OCI-LY7 (cell line): ENCODE results near the gene PIGL. TPM values are rescaled to one million over a fixed set of nuclear protein-coding genes. Genes with fewer than 3 reads are reported as not detected.

Source experiments
- BruUV-seq: library from RNA; stranded (reverse); fragments of 400-500 nt; replicated peaks from 2 replicates; lab custom pipeline; 2021; lab: Mats Ljungman, UMichigan
- CTCF ChIA-PET: fragments of 300-600 bp; sonication (Branson Sonifier 250); formaldehyde crosslinking; loops from one replicate; lab custom pipeline; 2022; ENCODE audit warnings: antibody characterized with exemption; ENCODE audit not compliant: unreplicated experiment; lab: Charles Lee
- POLR2A ChIA-PET: fragments of 300-600 bp; sonication (Branson Sonifier 250); formaldehyde crosslinking; loops from one replicate; lab custom pipeline; 2022; ENCODE audit warnings: antibody characterized with exemption; lab: Charles Lee
- DNase-seq: peaks from one replicate; pipeline ENCODE4 v3.0.0-alpha.2; 2015; ENCODE audit warnings: low spot score
- H2AFZ ChIP-seq: fragments of 200-600 bp; sonication (generic), shearing (Covaris generic); 2 replicates; pipeline ENCODE4 v1.6.1; 2014; ENCODE audit warnings: mild to moderate bottlenecking, antibody characterized with exemption, low read length, moderate library complexity
- H3K27ac ChIP-seq: fragments of 200-600 bp; sonication (generic); 2 replicates; pipeline ENCODE4 v1.5.1; 2014; ENCODE audit warnings: mixed run types, low read depth, mild to moderate bottlenecking, moderate library complexity, low read length, inconsistent platforms; ENCODE audit not compliant: poor library complexity, severe bottlenecking
- H3K36me3 ChIP-seq: fragments of 200-600 bp; sonication (generic); 2 replicates; pipeline ENCODE4 v1.6.1; 2014; ENCODE audit warnings: mild to moderate bottlenecking, antibody characterized with exemption, low read length, moderate library complexity, mixed read lengths; ENCODE audit not compliant: insufficient read depth
- H3K4me1 ChIP-seq: fragments of 200-600 bp; sonication (generic); 2 replicates; pipeline ENCODE4 v1.5.1; 2014; ENCODE audit warnings: mild to moderate bottlenecking, low read length; ENCODE audit not compliant: insufficient read depth, poor library complexity, severe bottlenecking
- H3K4me2 ChIP-seq: fragments of 200-600 bp; sonication (generic); 2 replicates; pipeline ENCODE4 v1.6.1; 2014; ENCODE audit warnings: mild to moderate bottlenecking, low read length
- H3K4me3 ChIP-seq: fragments of 200-600 bp; sonication (generic); 2 replicates; pipeline ENCODE4 v1.5.1; 2014; ENCODE audit warnings: mild to moderate bottlenecking, low read depth, low read length; ENCODE audit not compliant: poor library complexity, severe bottlenecking
- H3K79me2 ChIP-seq: fragments of 200-600 bp; sonication (generic); 2 replicates; pipeline ENCODE4 v1.6.1; 2016; ENCODE audit warnings: low read depth, mild to moderate bottlenecking, low read length, moderate library complexity, mixed read lengths; ENCODE audit not compliant: insufficient read depth
- H3K9me2 ChIP-seq: fragments of 200-600 bp; sonication (generic); 2 replicates; pipeline ENCODE4 v1.6.1; 2016; ENCODE audit warnings: mild to moderate bottlenecking, low read length, mixed read lengths; ENCODE audit not compliant: insufficient read depth
- H3K9me3 ChIP-seq: fragments of 200-600 bp; sonication (generic); 2 replicates; pipeline ENCODE4 v1.6.1; 2014; ENCODE audit warnings: mild to moderate bottlenecking, mixed run types, low read length, mixed read lengths
- H4K20me1 ChIP-seq: fragments of 200-600 bp; sonication (generic); 2 replicates; pipeline ENCODE4 v1.6.1; 2014; ENCODE audit warnings: mild to moderate bottlenecking, antibody characterized with exemption, low read length, moderate library complexity, mixed read lengths; ENCODE audit not compliant: insufficient read depth
- EZH2phosphoT487 ChIP-seq: fragments of 200-600 bp; sonication (generic); IDR thresholded peaks from 2 replicates; pipeline ENCODE4 v1.6.1; 2018; ENCODE audit warnings: low read depth, borderline replicate concordance, mild to moderate bottlenecking, mixed run types, antibody characterized with exemption, low read length, moderate library complexity, mixed read lengths
- intact Hi-C: fragments of 100-400 bp; cut with micrococcal nuclease; formaldehyde crosslinking; loops from one replicate; pipeline ENCODE4 v1.10.0; 2022; ENCODE audit not compliant: unreplicated experiment
- total RNA-seq, 2 experiments: library from RNA; depleted of rRNA in 1 of 2; stranded (reverse); fragments of >200 nt in 1 of 2; shearing (Covaris generic) in 1 of 2; gene quantifications; 2 replicates each; pipeline ENCODE4 v1.2.3, GENCODE V29; 2014 to 2022
- TF ChIP-seq, protein P1 (sequence below): fragments of 200-600 bp; sonication (generic); conservative IDR thresholded peaks from 2 replicates; pipeline ENCODE4 v1.5.1; 2014; ENCODE audit warnings: mild to moderate bottlenecking, antibody characterized with exemption, low read length, moderate library complexity, mixed read lengths

The PIGL gene
- total RNA-seq, 2 experiments from 2014 or later: 39.4 to 43.6 TPM

DNA sequence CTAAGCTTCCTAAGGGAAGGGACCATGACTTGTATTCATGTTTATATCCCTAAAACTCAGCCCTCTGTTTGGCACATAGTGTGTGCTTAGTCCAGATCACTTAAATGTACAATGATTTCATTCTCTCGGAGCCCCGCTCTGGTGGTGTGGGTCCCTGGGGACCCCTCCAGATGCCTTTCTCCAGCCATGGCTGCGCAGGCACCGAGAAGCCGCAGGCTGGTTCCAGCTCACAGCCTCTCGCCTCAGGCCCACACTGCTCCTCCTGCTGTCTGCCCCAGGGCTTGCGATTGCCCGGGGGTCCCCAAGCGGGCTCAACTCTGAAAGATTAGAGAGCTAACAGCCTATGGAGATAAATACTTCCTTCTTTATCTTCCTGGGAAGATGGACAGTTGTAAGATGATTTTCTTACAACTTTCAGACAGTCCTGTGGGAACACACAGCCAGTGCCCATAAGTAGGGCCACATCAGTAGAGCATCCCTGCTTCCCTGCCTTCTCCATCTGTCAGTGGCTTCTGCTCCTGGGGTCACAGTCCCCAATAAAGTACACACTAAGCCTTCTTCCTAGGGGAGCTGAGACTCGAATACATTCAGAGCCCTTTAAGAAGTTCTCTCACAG, 70.0 kb downstream of the PIGL start:
- POLR2A ChIA-PET: interaction anchor here (0.7 kb wide), 1 partner anchor 9 kb away, joined by 4 read pairs; no protein-coding TSS in a partner anchor
- DNase-seq: peak; percentile 50
- H2AFZ ChIP-seq: peak overlapping the region; percentile 85; the same call in 1 of the 2 replicates
- H3K27ac ChIP-seq: peak overlapping the region; percentile 82
- H3K4me3 ChIP-seq: peak overlapping the region; percentile 51
- H4K20me1 ChIP-seq: no peaks in the 10 kb centered on the region
- no peaks in the 10 kb centered on the region for H3K9me2 ChIP-seq
- TF ChIP-seq, protein P1, sequence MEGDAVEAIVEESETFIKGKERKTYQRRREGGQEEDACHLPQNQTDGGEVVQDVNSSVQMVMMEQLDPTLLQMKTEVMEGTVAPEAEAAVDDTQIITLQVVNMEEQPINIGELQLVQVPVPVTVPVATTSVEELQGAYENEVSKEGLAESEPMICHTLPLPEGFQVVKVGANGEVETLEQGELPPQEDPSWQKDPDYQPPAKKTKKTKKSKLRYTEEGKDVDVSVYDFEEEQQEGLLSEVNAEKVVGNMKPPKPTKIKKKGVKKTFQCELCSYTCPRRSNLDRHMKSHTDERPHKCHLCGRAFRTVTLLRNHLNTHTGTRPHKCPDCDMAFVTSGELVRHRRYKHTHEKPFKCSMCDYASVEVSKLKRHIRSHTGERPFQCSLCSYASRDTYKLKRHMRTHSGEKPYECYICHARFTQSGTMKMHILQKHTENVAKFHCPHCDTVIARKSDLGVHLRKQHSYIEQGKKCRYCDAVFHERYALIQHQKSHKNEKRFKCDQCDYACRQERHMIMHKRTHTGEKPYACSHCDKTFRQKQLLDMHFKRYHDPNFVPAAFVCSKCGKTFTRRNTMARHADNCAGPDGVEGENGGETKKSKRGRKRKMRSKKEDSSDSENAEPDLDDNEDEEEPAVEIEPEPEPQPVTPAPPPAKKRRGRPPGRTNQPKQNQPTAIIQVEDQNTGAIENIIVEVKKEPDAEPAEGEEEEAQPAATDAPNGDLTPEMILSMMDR: peak; percentile 61
- no peak for TF ChIP-seq EZH2phosphoT487
- H3K4me1 ChIP-seq: peaks cover 55% of the 10 kb centered on the region
- BruUV-seq: no TSS peak
- peak overlapping the region; percentile 77 for H3K4me2 ChIP-seq
- H3K79me2 ChIP-seq: no peaks in the 10 kb centered on the region
- no peaks in the 10 kb centered on the region; the same call in 1 of the 2 replicates for H3K36me3 ChIP-seq
- H3K9me3 ChIP-seq: no peaks in the 10 kb centered on the region
- intact Hi-C loops: loop anchor here (2.0 to 5.0 kb wide), 2 partner anchors 66 to 70 kb away; partner anchors contain the start of genes CENPV, NCOR1 and PIGL
- CTCF ChIA-PET: interaction anchor here (1.3 kb wide), 1 partner anchor 64 kb away, joined by 5 read pairs; no protein-coding TSS in a partner anchor

DNA sequence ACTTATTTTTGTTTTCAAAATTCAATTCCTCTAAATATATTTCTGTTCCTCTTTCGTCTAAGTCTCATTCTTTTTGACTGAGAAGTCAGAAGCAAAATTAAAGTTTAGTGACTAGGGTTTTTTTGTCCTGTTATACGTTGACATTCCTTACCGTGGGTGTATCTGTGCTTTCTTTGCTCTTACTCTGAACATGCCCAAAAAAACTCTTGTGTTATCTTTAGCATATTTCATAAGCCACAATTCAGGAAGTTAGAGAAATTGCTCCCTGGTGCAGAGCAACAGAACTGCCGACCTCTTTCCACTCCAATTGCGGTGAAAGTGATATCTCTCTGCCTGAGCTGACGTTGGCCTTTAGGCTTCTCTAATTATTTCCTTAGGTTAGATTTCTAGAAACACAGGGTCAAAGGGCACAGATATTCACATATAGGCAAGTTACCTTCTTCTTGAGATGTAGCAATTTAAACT, 70.6 kb downstream of the PIGL start:
- Histone ChIP-seq H3K4me2 (peak overlapping the region; percentile 77), H3K9me3 (no peaks in the 10 kb centered on the region), H4K20me1 (no peaks in the 10 kb centered on the region), H3K27ac (peak overlapping the region; percentile 82), H3K79me2 (no peaks in the 10 kb centered on the region), H3K9me2 (no peaks in the 10 kb centered on the region), H3K4me3 (peak overlapping the region; percentile 51), H3K4me1 (peaks cover 55% of the 10 kb centered on the region), H3K36me3 (peaks cover under 1% of the 10 kb centered on the region; the same call in 1 of the 2 replicates), H2AFZ (peak overlapping the region; percentile 85; the same call in 1 of the 2 replicates)
- ChIA-PET POLR2A (interaction anchor here (0.7 kb wide), 2 partner anchors 8 to 97 kb away, joined by 3 to 4 read pairs; no protein-coding TSS in a partner anchor), CTCF (no interaction called here)
- intact Hi-C loops: loop anchor here (2.0 to 5.0 kb wide), 2 partner anchors 65 to 70 kb away; partner anchors contain the start of genes CENPV, NCOR1 and PIGL
- DNase-seq: peak; percentile 68
- TF ChIP-seq, protein P1: no peak
- no peak for TF ChIP-seq EZH2phosphoT487
- BruUV-seq: no TSS peak
